Hematopoietic multipotent progenitor cell (in vitro differentiated cells): Measurements from ENCODE around the gene MUC4. TPM values are rescaled to one million over a fixed set of nuclear protein-coding genes. Genes with fewer than 3 reads are reported as not detected.
"Not testable (repeated sequence)": the region's sequence is repeated elsewhere in the genome, so short reads cannot be mapped to it uniquely, and the experiment has no call there.

Experiments used
- DNase-seq, 3 donors: peaks; one replicate each; pipeline ENCODE4 v3.0.0-alpha.2; 2011 to 2015; ENCODE audit warnings: low read depth in 2 of 3, low spot score in 2 of 3
- total RNA-seq: library from RNA; depleted of rRNA; stranded (reverse); fragments of >200 nt; gene quantifications from one replicate; pipeline ENCODE4 v1.2.3, GENCODE V29; 2012

The MUC4 gene
- total RNA-seq, 1 donor: under 0.01 TPM

- no peak for DNase-seq
Observed at GRCh38 chr3:195750797-195751520, 60.8 kb downstream of the MUC4 start.

GRCh38 chr3:195749101-195749500 lies 62.6 kb downstream of the MUC4 start:
- not testable (repeated sequence) for DNase-seq

- no peak for DNase-seq
Observed at GRCh38 chr3:195748661-195749060, 63.1 kb downstream of the MUC4 start.

GRCh38 chr3:195746751-195747150 lies 65.0 kb downstream of the MUC4 start:
- DNase-seq: no peak

GRCh38 chr3:195746346-195746745 lies 65.4 kb downstream of the MUC4 start:
- DNase-seq: no peak

- no peak for DNase-seq
Observed at GRCh38 chr3:195744437-195744836, 67.3 kb downstream of the MUC4 start.

- DNase-seq: no peak
Observed at GRCh38 chr3:195739561-195740111, 72.1 kb downstream of the MUC4 start.

GRCh38 chr3:195738274-195739044 lies 73.3 kb downstream of the MUC4 start:
- DNase-seq: no peak

- not testable (repeated sequence) for DNase-seq
Observed at GRCh38 chr3:195737782-195738181, 73.9 kb downstream of the MUC4 start.

GRCh38 chr3:195736866-195737490 lies 74.8 kb downstream of the MUC4 start:
- DNase-seq: no peak

GRCh38 chr3:195735036-195735695 lies 76.6 kb downstream of the MUC4 start:
- DNase-seq: no peak

GRCh38 chr3:195732940-195733339 lies 78.8 kb downstream of the MUC4 start:
- DNase-seq: no peak

GRCh38 chr3:195731356-195731905 lies 80.3 kb downstream of the MUC4 start:
- no peak for DNase-seq

GRCh38 chr3:195729476-195730251 lies 82.1 kb downstream of the MUC4 start:
- DNase-seq: no peak

GRCh38 chr3:195728789-195729188 lies 82.9 kb downstream of the MUC4 start:
- DNase-seq: not testable (repeated sequence)

- DNase-seq: no peak
Observed at GRCh38 chr3:195727606-195728195, 84.0 kb downstream of the MUC4 start.

GRCh38 chr3:195725916-195726740 lies 85.6 kb downstream of the MUC4 start:
- not testable (repeated sequence) for DNase-seq

GRCh38 chr3:195724363-195724762 lies 87.4 kb downstream of the MUC4 start:
- DNase-seq: not testable (repeated sequence)

GRCh38 chr3:195722996-195723345 lies 88.8 kb downstream of the MUC4 start:
- DNase-seq: not testable (repeated sequence)
